Peyer's patch (tissue), 4 donors: ENCODE measurements around the gene SUGCT.

Experiments
- CTCF ChIP-seq, 6 experiments: fragments of 450-650 bp in 4 of 6; fragments of 200-600 bp in 2 of 6; sonication (generic) in 1 of 6; IDR thresholded peaks; one replicate each; pipeline ENCODE4 v1.5.1; 2017 to 2019; ENCODE audit warnings: antibody characterized with exemption in 6 of 6, mild to moderate bottlenecking in 3 of 6, moderate library complexity in 1 of 6
- POLR2A ChIP-seq, 2 donors: fragments of 450-650 bp; IDR thresholded peaks; one replicate each; pipeline ENCODE4 v1.5.1; 2017; ENCODE audit warnings: antibody characterized with exemption in 2 of 2, mild to moderate bottlenecking in 2 of 2, moderate library complexity in 2 of 2

GRCh38 chr7:40890088-40890692 lies 755.4 kb downstream of the SUGCT start:
- TF ChIP-seq CTCF (IDR thresholded peaks at IDR 0.05) (no peak), POLR2A (IDR thresholded peaks at IDR 0.05) (no peak)
